Tibial artery (tissue), 4 donors: ENCODE measurements around the gene SKIC2.

Experiments
- DNase-seq, 2 donors: peaks; one replicate each; pipeline ENCODE4 v3.0.0-alpha.2; 2019
- H3K27ac ChIP-seq, 2 donors: fragments of 200-600 bp; sonication (generic) in 1 of 2; 1 replicate in 1 of 2; 2 replicates in 1 of 2; pipeline ENCODE4 v1.5.1; 2018 to 2019; ENCODE audit warnings: mild to moderate bottlenecking in 1 of 2
- H3K27me3 ChIP-seq, 2 donors: fragments of 200-600 bp; sonication (generic) in 1 of 2; one replicate each; pipeline versions ENCODE4 v1.5.1 to v1.6.0; 2016 to 2019
- H3K36me3 ChIP-seq, 3 donors: fragments of 200-600 bp; sonication (generic) in 2 of 3; one replicate each; pipeline ENCODE4 v1.5.1; 2016 to 2019; ENCODE audit warnings: mild to moderate bottlenecking in 2 of 3
- H3K4me1 ChIP-seq, 4 donors: fragments of 200-600 bp; sonication (generic) in 2 of 4; 1 replicate in 3 of 4; 2 replicates in 1 of 4; pipeline ENCODE4 v1.5.1; 2016 to 2019
- H3K4me3 ChIP-seq, 2 donors: fragments of 200-600 bp; sonication (generic) in 1 of 2; 1 replicate in 1 of 2; 2 replicates in 1 of 2; pipeline ENCODE4 v1.5.1; 2018 to 2019; ENCODE audit warnings: mild to moderate bottlenecking in 2 of 2
- H3K9me3 ChIP-seq, 3 donors: fragments of 200-600 bp; sonication (generic) in 1 of 3; one replicate each; pipeline ENCODE4 v1.5.1; 2016 to 2019
- intact Hi-C: fragments of 100-400 bp; cut with DNase I; formaldehyde crosslinking; loops from one replicate; pipeline ENCODE4 v1.15.0; 2023; ENCODE audit warnings: low total_unique reads
- TF ChIP-seq, protein P1 (sequence below), 2 experiments: fragments of 200-600 bp in 1 of 2; fragments of 450-650 bp in 1 of 2; IDR thresholded peaks; one replicate each; pipeline ENCODE4 v1.5.1; 2017 to 2019; ENCODE audit warnings: antibody characterized with exemption in 2 of 2, mild to moderate bottlenecking in 1 of 2, moderate library complexity in 1 of 2

SKIC2 gene

DNA sequence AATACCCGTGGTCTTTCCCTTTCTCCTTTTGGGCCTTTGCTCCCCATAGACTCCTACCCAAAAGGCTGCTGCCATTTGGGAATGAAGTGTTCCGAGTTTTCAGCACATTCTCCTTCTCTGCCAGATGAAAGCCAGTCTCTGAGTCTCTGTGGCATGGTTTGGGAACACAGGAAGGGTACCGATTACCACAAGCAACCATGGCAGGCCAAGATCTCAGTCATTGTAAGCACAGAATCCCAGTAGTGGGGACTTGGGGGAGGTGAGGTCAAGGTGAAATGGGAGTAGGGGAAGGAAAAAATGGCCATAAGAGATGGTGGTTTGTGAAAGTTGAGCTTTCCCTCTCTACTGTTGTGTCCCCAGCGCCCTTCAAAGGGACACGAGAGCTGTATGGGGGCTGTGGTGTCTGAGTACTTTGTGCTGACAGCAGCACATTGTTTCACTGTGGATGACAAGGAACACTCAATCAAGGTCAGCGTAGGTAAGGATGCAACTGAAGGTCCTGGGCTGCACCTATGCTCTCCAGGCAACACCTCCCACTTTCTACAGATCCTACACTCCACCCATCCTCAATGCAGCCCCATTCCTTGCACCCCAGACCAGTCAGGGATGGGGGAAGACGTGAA lies 8.9 kb upstream of the SKIC2 start:
- intact Hi-C loops, result loop anchor here (5.0 kb wide), 1 partner anchor 43 kb away; no protein-coding TSS in a partner anchor
- Histone ChIP-seq H3K27ac (no peak overlapping the region), H3K36me3 (peaks cover 30 to 47% (median 35%) of the 10 kb centered on the region in 3 donors)

DNA sequence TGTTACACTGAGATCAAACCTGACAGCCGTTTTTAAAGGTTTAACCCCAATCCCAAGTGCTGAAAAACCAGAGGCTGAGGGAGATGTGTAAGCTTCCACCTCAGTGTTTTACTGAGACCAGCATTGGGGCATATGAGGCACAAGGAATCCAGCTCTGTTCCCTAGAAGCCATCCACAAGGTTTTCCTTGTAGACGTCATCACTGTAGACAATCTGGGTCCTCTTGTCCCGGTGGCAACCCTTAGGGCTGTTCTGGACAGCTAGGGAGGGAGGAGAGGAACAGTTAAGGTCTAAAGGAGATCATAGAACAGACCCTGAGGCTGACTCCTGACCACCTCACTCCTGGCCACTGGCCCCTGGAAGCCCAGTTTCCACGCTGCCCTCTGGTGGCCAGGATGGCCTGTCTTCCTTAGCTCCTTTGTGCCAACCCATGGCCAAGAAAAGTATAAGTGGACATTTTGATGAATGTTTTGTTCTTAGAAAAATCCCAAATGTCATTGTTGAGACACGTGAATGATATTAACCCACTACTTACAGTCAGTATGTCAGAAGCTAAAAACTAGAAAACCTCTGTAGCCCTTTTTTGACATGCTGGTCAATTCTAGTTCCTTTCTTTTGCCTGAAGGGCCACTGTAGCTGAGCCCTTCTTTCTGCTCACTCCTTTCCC lies 6.7 kb upstream of the SKIC2 start:
- Histone ChIP-seq H3K36me3 (peaks cover 50 to 69% (median 55%) of the 10 kb centered on the region in 3 donors), H3K27me3 (no peaks in the 10 kb centered on the region), H3K27ac (peak overlapping the region in 1 of 2 donors; percentile 51), H3K4me3 (no peak overlapping the region), H3K4me1 (peaks cover 0 to 4% (median under 1%) of the 10 kb centered on the region in 4 donors), H3K9me3 (no peaks in the 10 kb centered on the region)
- TF ChIP-seq, protein P1, sequence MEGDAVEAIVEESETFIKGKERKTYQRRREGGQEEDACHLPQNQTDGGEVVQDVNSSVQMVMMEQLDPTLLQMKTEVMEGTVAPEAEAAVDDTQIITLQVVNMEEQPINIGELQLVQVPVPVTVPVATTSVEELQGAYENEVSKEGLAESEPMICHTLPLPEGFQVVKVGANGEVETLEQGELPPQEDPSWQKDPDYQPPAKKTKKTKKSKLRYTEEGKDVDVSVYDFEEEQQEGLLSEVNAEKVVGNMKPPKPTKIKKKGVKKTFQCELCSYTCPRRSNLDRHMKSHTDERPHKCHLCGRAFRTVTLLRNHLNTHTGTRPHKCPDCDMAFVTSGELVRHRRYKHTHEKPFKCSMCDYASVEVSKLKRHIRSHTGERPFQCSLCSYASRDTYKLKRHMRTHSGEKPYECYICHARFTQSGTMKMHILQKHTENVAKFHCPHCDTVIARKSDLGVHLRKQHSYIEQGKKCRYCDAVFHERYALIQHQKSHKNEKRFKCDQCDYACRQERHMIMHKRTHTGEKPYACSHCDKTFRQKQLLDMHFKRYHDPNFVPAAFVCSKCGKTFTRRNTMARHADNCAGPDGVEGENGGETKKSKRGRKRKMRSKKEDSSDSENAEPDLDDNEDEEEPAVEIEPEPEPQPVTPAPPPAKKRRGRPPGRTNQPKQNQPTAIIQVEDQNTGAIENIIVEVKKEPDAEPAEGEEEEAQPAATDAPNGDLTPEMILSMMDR (IDR thresholded peaks at IDR 0.05), result peak; percentile 66 to 68
- intact Hi-C loops, result loop anchor here (5.0 kb wide), 1 partner anchor 45 kb away; no protein-coding TSS in a partner anchor
- DNase-seq, result peak in 1 of 2 donors; percentile 45

More for the DNA sequence above, 8.9 kb upstream of the SKIC2 start:
- DNase-seq, result no peak
- no peaks in the 10 kb centered on the region for H3K27me3 ChIP-seq
- no peaks in the 10 kb centered on the region for H3K9me3 ChIP-seq
- H3K4me1 ChIP-seq, result peaks cover 0 to 22% (median 18%) of the 10 kb centered on the region in 4 donors
- TF ChIP-seq, protein P1 (IDR thresholded peaks at IDR 0.05), result no peak
- no peak overlapping the region for H3K4me3 ChIP-seq

DNA sequence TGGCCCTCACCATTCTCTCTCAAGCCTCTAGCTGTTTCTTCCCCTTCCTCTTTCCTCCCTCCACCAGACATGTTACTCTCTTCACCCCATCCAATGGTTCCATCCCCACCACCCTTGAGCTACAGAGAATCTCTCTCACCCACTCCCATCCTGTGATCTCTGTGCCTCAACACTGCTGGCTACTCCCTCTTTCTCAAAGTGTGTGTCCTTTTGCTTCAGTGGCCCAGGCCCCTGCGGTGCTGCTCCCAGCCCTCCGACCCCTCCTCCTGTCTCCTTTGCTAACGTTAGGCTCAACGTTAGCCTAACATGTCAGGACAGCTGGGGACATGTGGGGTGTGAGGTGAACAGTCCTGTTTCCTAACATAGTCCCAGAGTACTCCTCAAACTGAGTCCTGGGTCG lies 6.1 kb upstream of the SKIC2 start:
- Histone ChIP-seq H3K27me3 (no peaks in the 10 kb centered on the region), H3K36me3 (peaks cover 50 to 69% (median 55%) of the 10 kb centered on the region in 3 donors), H3K27ac (peak overlapping the region in 1 of 2 donors; percentile 51), H3K4me3 (no peak overlapping the region), H3K4me1 (peaks cover 0 to 10% (median 6%) of the 10 kb centered on the region in 4 donors), H3K9me3 (no peaks in the 10 kb centered on the region)
- TF ChIP-seq, protein P1 (IDR thresholded peaks at IDR 0.05), result no peak
- intact Hi-C loops, result loop anchor here (5.0 kb wide), 1 partner anchor 46 kb away; no protein-coding TSS in a partner anchor
- no peak for DNase-seq

DNA sequence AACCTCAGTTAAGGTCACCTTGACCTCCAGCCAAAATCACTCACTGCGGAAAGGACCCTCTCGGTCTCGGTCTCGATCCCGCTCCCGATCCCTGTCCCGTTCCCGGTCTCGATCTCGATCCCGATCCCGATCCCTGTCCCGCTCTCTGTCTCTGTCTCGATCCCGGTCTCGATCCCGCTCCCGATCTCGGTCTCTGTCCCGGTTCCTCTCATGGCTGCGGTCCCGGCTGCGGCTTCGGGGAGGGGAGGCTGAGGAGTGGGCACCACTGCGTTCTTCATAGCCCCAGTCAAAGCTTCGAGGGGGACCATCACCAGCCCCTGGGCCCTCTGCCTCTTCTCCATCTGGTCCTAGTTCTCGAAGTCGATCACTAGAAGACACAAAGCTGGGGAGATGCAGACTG lies 4.5 kb upstream of the SKIC2 start:
- intact Hi-C loops, result loop anchor here (5.0 kb wide), 1 partner anchor 47 kb away; no protein-coding TSS in a partner anchor
- DNase-seq, result no peak
- peaks cover 50 to 69% (median 55%) of the 10 kb centered on the region in 3 donors for H3K36me3 ChIP-seq

DNA sequence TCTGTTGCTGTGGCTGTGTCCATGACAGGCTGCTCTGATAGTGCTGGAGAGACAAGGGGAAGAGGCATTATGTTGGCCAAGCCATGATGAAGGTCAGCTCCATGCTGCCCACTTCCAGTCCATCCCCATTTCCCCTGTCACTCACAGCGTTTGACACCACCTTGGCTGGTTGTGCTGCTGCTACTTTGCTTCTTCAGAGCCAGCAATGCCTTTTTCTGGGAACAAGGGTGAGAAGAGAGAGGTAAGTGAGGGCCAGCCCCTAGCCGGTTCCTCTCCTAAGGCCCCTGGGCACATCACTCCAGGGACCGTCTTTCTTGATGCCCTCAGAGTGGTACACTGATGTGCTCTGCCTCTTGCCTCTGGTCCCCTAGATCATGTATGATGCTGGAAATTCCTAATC lies 2.2 kb upstream of the SKIC2 start:
- H3K4me1 ChIP-seq, result peaks cover 0 to 27% (median 21%) of the 10 kb centered on the region in 4 donors
- intact Hi-C loops, result no loop called here
- TF ChIP-seq, protein P1 (IDR thresholded peaks at IDR 0.05), result no peak
- peaks cover 58 to 70% (median 59%) of the 10 kb centered on the region in 3 donors for H3K36me3 ChIP-seq
- no peaks in the 10 kb centered on the region for H3K9me3 ChIP-seq
- no peak for DNase-seq
- H3K4me3 ChIP-seq, result no peak overlapping the region
- no peak overlapping the region for H3K27ac ChIP-seq
- H3K27me3 ChIP-seq, result no peaks in the 10 kb centered on the region

More for the DNA sequence above, 4.5 kb upstream of the SKIC2 start:
- Histone ChIP-seq H3K27ac (no peak overlapping the region), H3K4me3 (no peak overlapping the region), H3K9me3 (no peaks in the 10 kb centered on the region), H3K4me1 (peaks cover 0 to 19% (median 16%) of the 10 kb centered on the region in 4 donors), H3K27me3 (no peaks in the 10 kb centered on the region)
- TF ChIP-seq, protein P1 (IDR thresholded peaks at IDR 0.05), result no peak
